Measurements from ENCODE around the gene DSG3.

- no peak for TF ChIP-seq SIN3A (IDR thresholded peaks at IDR 0.05; ENCODE audit: borderline replicate concordance, insufficient read depth, low read length)
- no peak for TF ChIP-seq POLR2AphosphoS5 (IDR thresholded peaks at IDR 0.05; ENCODE audit: low read depth, low read length)
- TF ChIP-seq, protein P1, sequence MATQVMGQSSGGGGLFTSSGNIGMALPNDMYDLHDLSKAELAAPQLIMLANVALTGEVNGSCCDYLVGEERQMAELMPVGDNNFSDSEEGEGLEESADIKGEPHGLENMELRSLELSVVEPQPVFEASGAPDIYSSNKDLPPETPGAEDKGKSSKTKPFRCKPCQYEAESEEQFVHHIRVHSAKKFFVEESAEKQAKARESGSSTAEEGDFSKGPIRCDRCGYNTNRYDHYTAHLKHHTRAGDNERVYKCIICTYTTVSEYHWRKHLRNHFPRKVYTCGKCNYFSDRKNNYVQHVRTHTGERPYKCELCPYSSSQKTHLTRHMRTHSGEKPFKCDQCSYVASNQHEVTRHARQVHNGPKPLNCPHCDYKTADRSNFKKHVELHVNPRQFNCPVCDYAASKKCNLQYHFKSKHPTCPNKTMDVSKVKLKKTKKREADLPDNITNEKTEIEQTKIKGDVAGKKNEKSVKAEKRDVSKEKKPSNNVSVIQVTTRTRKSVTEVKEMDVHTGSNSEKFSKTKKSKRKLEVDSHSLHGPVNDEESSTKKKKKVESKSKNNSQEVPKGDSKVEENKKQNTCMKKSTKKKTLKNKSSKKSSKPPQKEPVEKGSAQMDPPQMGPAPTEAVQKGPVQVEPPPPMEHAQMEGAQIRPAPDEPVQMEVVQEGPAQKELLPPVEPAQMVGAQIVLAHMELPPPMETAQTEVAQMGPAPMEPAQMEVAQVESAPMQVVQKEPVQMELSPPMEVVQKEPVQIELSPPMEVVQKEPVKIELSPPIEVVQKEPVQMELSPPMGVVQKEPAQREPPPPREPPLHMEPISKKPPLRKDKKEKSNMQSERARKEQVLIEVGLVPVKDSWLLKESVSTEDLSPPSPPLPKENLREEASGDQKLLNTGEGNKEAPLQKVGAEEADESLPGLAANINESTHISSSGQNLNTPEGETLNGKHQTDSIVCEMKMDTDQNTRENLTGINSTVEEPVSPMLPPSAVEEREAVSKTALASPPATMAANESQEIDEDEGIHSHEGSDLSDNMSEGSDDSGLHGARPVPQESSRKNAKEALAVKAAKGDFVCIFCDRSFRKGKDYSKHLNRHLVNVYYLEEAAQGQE (IDR thresholded peaks at IDR 0.05; ENCODE audit: insufficient read depth in 1 of 2, low read depth in 2 of 2, low read length in 2 of 2): no peak
- no peak for TF ChIP-seq FOXP2 (optimal IDR thresholded peaks at IDR 0.05; ENCODE audit: borderline replicate concordance, extremely low read depth, extremely low read length, insufficient read depth)
- TF ChIP-seq TAF1 (IDR thresholded peaks at IDR 0.05; ENCODE audit: borderline replicate concordance, insufficient read depth, low read length): no peak
These were observed 52.6 kb downstream of the DSG3 start for GRCh38 chr18:31500051-31500688.

All from PFSK-1 (cell line).